ENCODE data around the gene OMP.

GRCh38 chr11:77136074-77136473 lies 33.4 kb downstream of the OMP start:
- TF ChIP-seq CTCF (IDR thresholded peaks at IDR 0.05) (no peak), POLR2A (IDR thresholded peaks at IDR 0.05) (no peak)
